NK-92 (cell line): Measurements from ENCODE around the gene RTP4.

ENCODE experiments used
- DNase-seq: peaks from one replicate; lab custom pipeline; 2025; ENCODE audit not compliant: unreplicated experiment; lab: John Stamatoyannopoulos, UW

RTP4 gene

GRCh38 chr3:187368251-187369088 lies at the start of gene RTP4:
RTP4 (plus strand) TSS chr3:187368385; CDS start chr3:187368442, 57 bp downstream.
- no peak for DNase-seq

DNA sequence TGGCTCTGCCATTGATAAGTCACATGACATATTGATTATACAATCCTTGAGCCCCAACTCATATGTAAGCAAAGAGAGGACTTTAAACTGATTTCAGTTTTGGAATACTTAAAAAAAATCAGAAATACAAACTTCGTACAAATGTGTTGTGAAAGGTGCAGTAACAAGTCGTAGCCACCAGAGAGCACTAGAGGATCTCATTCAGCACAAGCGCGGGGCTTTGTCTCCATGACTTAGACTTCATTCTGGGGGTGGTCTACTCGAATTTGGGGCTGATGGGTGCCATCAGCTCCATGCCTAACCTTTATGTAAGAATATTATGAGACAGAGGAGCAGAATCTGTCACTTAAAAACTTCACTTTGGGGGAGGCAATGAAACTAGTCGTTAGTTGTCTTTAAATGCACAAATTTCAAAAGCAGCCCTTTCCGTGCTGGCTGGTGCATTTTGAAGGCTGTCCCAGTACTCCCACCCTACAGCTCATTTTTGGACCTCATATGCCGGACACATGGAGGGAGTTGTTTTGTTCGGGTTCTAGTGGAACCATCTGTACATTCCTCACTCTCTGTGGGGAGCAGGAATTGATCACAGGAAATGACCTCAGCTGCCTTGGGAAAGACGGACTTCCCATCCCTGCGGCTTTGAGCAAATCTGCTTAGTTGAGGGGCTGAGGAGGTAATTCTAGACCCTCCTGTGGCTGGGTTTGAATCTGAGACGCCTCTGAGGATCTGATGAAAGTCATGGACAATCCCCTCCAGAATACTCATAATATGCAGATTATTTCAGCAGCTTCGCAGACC lies 49.2 kb upstream of the RTP4 start:
- no peak for DNase-seq

- DNase-seq, result no peak
Measured at GRCh38 chr3:187319699-187320302, 48.4 kb upstream of the RTP4 start.

- DNase-seq, result no peak
Measured at GRCh38 chr3:187321766-187322165, 46.4 kb upstream of the RTP4 start.

DNA sequence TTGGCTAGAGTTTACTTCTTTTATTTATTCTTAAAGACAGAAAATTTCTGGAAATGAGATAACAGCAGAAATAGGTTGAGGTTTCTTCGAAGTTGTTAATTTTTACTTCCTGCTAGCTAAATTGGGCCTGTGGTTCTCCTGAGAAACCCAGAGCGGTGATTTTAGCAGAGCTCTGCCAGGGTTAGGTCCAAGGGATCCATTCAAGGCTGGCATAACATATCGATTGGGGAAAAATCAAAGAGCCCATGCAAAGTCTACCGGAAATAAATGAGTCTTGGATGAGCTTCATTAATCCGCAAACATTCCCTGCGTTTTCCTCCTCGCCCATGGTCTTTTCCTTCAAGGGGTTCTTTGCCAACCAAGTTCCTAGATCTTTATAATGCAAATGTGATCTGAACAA lies 45.9 kb upstream of the RTP4 start:
- DNase-seq, result no peak

DNA sequence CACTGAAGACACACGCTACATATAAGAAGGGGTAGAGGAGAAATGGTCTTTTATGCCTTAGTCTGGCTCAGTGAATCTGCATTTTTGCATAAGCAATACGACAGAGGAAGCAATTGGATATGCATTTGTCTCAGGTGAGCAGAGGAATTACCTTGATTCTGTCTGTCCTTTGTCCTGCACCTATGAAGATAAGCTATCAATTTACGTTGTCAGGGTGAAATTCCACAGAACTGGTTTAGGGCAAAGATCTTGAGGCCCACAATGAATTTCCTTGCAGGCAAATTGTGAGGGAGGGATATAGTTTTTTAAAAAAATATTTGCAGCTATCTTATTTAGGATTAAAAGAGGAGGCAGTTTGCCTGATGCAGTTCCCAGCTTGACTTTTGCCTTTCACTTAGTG lies 45.1 kb upstream of the RTP4 start:
- no peak for DNase-seq

DNA sequence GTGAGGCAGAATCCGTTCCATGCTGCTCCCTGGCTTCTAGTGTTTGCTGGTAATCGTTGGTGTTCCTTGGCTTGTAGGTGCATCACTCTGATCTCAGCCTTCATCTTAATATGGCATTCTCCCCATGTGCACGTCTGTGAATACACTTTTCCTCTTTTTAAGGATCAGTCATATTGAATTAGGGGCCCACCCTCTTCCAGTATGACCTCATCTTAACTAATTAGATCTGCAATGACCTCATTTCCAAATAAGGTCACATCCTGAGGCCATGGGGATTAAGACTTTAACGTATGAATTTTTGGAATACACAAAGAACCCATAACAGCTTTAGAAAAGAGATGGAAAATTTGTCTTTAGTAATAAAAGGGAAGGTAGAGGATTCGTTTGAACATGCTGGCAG lies 42.6 kb upstream of the RTP4 start:
- DNase-seq, result no peak

GRCh38 chr3:187327845-187328244 lies 40.3 kb upstream of the RTP4 start:
- DNase-seq, result no peak

- no peak for DNase-seq
Measured at GRCh38 chr3:187328691-187329090, 39.5 kb upstream of the RTP4 start.

DNA sequence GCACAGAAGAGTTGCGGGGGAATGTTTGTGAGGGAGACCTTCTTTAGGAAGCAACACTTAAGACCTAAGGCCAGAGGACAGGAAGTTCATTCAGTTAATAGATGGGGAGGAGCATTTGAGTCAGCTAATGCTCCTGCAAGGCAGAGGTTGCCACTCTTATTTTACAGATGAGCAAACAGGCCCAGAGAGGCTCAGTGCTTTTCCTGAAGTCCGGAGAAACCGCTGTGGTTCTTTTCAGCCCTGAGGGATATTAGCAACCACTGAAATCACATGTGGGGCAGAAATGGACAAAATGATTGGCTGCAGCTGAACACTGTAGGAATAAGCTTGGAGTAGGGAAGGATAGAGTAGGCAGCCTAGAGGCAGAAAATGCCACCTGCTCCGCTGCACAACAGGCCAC lies 33.3 kb upstream of the RTP4 start:
- DNase-seq, result no peak

- DNase-seq, result no peak
Measured at GRCh38 chr3:187336322-187336721, 31.9 kb upstream of the RTP4 start.

GRCh38 chr3:187340578-187340977 lies 27.6 kb upstream of the RTP4 start:
- DNase-seq, result no peak

- no peak for DNase-seq
Measured at GRCh38 chr3:187342255-187342654, 25.9 kb upstream of the RTP4 start.

DNA sequence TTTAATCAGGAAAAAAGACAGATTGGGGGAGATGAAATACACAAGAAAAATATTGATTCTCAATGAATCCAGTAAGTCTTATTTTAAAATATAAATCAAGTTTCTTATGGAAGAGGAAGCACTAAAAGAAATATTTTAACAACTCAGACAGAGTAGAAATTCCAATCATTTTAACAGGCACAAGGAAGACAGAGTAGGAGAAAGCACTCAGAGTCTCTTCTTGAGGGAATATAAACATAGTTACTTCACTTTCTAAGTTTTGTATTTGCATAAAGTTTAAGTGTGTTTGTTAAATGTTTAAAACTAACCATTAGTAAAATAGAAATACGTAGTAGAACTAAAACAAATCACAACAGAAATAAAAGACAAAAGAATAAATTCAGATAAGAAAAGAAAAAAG lies 24.5 kb upstream of the RTP4 start:
- DNase-seq, result no peak

DNA sequence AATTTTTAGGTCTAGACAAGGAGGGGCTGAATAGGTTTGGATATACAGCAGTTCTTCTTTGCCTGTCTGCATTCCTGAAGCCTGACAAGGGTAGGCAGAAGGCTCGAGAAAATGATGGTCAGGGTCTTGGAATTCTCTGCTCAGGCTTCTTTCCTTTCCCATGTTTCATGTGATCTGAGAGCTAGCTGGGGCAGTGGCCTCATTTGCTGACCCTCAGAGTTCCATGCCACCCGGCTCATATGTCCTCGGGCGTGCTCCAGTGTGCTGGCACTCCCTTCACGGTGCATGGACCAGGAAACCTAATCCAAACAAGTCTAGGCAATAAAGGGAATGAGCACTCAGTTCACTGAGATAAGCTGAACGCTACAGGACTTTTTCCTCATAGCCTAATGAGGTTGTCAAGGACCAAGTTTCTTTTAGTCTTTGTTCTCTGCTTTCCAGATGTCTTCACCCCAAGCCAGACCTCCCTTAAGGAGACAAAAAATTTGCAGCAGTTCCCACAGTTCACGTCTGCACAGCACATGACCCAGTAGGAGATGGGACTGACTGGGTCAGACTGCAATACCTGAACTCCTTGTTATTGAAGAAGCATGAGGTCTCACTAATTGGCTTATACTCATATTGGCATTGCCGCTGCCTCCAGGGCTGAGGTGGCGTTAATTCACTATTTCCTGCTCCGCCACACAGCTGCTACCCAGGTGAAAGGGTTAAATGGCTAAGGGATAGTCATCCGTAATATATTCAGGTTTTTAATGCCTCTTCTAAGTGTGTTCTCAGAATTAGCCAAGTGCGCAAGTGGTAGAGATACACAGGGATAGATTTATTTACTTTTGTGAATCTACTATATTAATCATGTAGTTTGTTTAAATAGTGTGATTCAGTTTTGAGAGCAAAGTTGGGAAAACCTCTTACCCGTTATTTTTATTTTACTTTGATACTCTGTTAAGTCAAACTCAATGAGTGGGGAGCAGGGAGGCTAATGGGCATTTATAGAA lies 15.3 kb upstream of the RTP4 start:
- no peak for DNase-seq

DNA sequence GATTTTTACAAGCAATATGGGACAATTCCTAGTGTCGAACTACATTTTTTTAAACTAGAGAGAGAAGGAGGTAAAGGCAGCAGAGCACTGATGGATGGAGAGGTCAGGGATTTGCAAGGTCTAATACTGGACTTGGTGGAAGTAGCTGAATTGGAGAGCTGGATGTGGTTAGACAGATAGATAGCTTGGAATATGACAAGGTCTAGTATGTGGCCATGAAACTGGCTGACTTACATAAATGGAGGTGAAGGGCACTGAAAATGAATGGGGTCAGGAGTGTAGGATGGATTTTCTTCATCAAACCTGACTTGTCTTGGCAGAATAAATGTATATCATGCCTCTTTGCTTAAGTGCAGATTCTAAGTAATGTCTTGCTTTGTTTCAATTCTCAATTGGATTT lies 10.1 kb upstream of the RTP4 start:
- no peak for DNase-seq

GRCh38 chr3:187359798-187360486 lies 8.2 kb upstream of the RTP4 start:
- DNase-seq, result no peak

DNA sequence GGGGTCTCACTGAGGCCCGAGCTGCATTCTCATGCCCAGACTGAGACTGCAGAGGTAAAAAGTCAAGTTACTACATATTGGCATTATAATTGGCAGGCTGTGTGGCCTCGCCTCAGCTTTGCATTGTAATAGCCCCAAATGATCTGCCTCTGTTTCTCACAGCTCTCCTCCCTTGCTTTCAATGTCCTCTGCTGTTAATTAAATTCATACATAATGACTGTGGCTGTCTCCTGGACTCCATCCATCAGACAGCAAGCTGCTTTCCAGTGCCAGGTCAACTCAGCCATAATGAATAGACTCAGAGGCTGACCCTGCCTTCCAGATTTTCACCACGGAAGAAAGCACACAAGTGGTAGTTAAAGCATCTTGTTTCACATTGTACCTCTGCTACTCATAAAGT lies 7.6 kb upstream of the RTP4 start:
- DNase-seq, result no peak

DNA sequence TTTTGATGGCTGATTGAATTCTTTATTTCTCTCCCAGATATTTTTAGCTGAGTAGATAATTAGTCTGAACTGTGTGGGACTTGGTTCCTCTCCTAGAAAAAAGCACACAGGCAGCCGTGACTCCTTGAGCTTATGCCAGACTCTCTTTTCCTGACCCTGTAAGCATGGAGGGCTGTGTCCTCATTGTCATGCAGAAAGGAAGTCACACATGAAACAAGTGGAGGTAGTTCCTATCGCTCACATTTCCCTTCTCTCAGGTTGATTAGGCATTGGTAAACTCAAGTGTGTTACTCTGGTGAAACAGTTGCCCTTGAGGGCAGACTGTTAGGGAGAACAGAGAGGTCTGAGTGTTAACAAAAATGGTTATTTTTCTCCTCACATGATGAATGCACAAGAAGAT lies 6.3 kb upstream of the RTP4 start:
- DNase-seq, result no peak

- no peak for DNase-seq
Measured at GRCh38 chr3:187367561-187368103, 553 bp upstream of the RTP4 start.
